Activated gamma-delta T cell (primary cell): ENCODE data around the gene VGLL2.

Experiments
- DNase-seq: peaks from one replicate; lab custom pipeline; 2025; lab: John Stamatoyannopoulos, UW

The VGLL2 gene

GRCh38 chr6:117269638-117270054, 4.3 kb downstream of the VGLL2 start:
- no peak for DNase-seq

DNA sequence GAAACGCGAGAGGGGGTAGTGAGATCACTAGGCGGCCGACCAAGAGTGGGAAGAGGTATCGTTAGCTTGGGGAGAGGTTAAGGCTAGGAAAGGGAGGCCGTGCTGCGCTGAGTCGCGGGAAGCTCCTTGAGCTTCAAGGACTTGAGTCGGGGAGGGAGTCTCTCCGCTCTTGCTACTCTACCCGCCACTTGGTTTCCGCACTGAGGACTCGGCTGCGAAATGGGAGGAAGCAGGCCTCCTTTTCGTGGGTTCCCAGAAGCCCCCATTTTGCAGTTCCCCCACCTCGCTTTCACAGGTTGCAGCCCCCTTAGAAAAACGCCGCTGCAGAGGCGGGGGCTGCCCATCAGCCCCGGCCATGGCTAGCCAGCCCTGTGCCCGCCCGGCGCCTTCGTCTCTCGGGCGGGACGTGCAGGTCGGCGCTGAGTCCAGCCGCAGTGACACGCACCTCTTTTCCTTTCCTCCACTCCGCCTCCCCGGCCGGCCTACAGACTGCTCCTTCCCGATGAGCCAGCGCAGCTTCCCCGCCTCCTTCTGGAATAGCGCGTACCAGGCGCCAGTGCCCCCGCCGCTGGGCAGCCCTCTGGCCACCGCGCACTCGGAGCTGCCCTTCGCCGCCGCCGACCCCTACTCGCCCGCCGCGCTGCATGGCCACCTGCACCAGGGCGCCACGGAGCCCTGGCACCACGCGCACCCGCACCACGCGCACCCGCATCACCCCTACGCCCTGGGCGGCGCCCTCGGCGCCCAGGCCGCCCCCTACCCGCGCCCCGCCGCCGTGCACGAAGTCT, 4.9 kb downstream of the VGLL2 start:
- no peak for DNase-seq

- no peak for DNase-seq
These were observed 5.6 kb downstream of the VGLL2 start for GRCh38 chr6:117270843-117271507.

- DNase-seq, result no peak
These were observed 6.9 kb downstream of the VGLL2 start for GRCh38 chr6:117272032-117272866.

- no peak for DNase-seq
These were observed 7.5 kb downstream of the VGLL2 start for GRCh38 chr6:117272891-117273290.

DNA sequence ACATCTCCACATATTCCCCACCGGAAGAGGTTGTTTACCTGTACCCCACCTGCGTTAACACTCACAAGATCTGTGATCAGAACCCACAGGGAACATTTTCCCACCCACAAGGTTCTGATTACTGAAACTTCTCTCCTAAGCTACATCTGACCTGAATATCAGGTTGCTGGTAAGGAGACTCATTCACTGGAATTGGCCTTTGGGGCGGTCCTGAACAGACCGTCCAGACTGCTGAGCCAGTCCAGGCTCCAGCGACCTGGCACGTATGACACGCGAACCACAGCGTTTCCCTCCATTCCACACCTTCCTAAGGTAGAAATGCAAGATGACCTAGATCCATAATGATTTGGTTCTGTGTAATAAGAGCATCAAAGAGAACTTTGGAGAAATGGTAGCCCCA, 9.8 kb downstream of the VGLL2 start:
- no peak for DNase-seq

DNA sequence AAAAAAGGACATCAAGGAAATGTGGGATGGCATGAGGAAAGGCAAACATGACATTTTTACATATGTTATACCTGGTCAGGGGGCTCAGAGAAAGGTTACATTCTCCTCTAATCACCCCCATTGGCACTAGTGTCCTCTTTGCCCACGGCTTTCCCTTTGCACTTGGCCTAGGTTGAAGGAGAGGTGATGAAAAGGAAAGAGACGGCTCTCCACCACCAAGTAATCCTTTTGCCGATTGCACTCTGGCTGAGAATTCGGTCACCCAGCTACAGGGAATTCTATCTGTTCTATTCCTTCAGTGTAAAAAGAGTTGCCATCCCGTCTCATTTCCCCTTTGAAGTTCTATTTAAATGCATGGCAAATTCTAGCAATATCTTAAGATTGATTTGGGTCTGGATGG, 10.4 kb downstream of the VGLL2 start:
- no peak for DNase-seq

DNA sequence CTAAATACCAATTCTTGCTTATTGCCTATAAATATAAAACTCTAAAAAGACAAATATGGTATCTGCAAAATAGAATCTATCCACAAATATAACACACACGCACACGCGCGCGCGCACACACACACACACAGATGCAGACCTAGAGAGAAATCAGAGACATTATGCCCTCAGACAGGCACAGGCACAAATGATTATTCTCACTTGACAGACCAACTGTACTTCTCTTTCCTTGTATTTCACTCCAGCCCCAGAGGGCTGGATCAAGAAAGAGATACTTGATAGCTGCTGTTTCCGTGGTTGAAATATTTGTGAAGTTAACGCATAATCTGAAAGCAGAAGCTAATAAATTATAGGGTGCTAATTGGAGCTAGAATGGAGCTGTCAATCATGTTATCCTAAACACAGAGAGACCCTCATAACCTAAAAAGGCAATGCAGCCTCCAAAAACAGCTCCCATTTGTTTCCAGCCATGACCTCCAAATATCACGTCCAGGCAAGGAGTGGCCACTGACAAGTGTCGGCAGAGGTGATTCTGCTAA, 11.5 kb downstream of the VGLL2 start:
- DNase-seq, result no peak

DNA sequence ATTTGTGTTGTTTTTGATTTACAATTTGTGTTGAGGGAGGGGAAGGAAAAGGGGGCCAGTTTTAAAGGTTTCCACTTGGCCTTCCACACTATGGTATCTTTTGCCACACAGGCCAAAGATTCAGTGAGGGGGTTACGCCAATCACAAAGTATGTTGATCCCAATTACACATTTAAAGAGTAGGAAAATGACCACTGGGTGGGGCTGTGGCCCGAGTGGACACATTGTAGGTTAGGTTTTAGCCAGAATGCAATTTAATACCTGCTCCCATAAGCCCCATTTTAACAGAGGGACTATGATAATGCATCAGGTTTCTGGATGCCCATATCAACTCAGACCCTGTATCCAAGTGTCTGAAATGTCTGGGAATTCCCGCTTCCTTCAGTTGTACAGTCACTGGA, 15.6 kb downstream of the VGLL2 start:
- no peak for DNase-seq

DNA sequence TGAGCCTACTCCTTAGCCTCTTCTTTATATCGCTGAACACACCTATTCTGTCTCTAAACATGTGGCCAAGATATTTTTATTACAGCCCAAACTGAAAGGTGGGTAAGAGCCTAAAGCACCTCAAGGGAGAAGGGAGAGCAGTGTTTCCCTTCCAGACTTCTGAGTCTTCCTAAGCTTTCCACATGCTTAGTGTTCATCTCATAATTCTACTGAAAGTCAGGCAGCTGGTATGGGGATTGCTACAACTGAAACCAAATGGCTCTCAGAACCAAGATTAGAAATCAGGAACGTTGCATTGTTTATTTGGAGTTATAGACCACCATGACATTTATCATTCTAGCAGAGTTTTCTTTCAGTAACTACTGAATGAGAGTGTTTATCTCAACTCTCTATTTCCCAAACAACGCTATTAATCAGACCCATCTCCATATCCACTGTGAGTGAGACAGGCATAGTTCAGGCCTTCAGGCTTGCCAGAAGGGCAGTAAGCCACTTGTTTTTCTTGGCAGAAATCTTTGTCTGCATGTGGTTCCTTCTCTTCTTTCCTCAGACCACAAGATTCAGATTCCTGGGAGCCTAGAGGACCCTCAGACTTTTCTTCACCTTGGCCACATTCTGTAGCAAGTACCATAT, 22.8 kb downstream of the VGLL2 start:
- DNase-seq, result no peak

DNA sequence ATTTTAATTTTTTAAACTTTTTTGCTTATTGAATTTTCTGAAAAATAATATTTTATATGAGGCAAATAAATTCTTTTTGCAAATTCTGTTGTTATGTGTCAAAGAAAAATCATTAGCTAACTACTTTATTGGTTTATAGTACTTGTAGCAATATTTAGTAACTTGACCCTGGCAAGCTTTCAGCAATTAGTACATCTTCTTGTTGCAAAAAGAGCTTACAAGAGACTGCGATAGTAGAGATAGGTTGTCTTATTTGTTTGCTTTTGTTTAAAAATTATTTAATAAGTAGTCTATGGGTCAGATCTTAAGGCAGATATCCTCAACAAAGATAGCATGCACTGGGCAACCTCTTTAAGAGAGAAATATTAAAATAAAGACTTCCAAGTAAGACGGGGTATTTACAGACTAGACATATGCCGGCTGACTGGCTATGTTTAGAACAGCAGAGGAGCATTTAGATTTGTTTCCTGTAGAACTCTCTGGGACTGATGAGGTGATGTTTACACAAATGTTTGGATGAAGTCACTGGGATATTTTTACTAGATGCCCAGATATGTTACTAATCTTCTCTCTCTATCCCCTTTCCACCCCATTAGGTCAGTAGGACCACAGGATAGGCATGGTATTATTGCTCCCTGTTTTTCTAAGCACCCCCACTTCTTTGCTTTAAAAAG, 25.0 kb downstream of the VGLL2 start:
- no peak for DNase-seq

DNA sequence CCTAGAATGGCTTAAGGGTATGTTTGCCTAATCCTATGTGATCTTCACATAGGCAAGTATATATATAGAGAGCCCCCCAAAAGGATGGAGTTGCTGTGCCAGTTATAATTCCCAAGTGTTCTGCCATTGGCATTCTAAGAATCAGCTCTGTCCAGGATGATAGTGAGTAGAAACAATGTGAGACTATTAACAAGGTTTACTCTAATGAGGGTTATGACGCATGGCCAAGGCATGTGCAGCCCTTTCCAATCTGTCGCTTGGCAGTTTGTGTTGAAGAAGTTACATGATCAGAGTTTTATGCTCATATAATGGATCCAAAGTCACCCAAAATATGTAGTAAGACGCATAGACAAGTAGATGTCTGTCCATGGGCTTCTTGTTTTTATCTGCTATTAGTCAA, 33.6 kb downstream of the VGLL2 start:
- DNase-seq, result no peak

DNA sequence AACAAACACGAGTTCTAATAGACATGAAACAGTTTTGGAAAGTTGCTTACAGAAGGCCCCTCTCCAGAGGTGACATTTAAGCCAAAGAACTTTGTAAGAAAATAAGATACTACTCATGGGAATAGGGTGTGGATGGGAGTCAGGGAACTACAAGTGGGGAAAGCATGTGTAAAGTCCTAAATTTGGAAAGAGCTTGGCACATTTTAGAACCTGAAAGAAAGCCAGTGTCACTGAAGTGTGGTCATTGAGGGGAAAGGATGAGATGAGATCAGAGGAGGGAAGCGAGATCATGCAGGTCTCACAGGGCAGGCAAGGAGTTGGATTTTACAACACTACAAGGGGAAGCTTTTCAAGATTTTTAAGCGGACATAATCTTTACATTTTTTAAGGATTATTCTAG, 38.0 kb downstream of the VGLL2 start:
- DNase-seq, result no peak

DNA sequence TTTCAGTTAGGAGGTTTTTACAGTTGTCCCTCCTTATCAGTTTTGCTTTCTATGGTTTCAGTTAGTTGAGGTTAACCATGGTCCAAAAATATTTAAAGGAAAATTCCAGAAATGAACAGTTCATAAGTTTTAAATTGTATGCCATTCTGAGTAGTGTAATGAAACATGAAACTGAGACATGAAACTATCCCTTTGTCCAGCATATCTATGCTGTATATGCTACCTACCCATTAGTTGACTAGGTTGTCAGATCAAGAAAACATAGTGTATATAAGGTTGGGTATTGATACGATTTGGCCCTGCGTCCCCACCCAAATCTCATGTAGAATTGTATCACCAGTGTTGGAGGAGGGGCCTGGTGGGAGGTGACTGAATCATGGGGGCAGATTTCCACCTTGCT, 39.1 kb downstream of the VGLL2 start:
- DNase-seq, result no peak

DNA sequence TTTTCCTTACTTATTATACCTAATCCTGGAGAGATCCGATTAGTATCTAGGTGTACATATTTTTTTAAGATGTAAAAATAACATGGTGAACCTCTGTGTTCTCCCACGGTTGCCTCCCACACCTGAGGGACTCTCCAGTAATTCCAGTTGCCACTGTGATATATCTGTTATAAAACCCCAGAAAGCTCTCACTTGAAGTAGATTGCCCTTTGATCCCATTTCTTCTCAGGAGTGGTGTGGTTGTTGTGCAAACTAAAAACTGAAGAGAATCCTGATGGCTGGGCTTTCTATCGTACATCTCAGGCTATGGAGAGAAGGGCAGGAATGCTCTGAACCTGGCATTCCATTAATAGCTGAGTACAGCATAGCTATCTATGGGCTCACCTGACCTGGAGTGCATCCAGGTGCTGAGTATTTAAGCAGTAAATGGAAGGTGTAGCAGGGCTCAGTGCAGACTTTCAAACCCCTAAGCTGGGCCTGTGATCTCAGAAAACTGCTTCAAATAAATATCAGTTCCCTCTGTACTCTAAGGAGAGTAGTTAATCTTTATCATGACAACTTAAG, 41.0 kb downstream of the VGLL2 start:
- no peak for DNase-seq

- DNase-seq, result no peak
These were observed 42.3 kb downstream of the VGLL2 start for GRCh38 chr6:117307655-117308054.

GRCh38 chr6:117309069-117309468, 43.7 kb downstream of the VGLL2 start:
- DNase-seq, result no peak

- no peak for DNase-seq
These were observed 44.3 kb downstream of the VGLL2 start for GRCh38 chr6:117309611-117310010.

DNA sequence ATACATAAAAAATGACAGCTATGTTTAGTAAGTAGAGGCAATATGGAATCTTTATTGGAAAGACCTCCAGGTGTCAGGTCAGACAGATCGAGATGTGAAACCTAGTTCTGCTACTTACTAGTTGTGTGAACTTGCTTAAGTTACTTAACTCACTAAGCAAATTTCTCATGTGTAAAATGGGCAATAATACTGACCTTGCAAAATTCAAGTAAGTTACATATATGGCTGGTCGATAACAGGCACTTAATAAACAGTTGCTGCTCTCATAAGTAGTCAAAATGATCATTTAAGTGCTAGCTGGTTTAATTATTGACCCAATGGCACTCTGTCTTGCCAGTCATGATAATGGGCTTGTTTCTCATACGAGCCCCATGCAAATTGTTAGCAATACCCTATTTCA, 46.0 kb downstream of the VGLL2 start:
- DNase-seq, result no peak

DNA sequence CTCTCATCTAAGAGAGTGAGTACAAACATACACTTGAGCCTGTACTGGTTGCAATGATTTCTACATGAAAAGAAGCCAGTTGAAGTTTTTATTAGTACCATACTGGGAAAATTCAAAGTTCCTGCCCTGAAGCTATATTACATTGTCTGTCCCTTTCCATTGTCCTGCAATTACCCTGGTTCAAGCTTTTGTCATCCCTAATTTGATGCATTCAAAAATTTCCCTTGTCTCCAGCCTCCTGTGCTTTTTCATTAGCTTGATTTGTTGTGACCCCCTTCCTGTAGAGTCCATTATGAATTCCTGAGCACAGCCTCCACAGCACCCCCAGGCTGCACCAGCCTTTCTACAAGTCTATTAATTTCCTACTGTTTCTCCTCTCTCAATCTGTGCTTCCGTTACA, 46.4 kb downstream of the VGLL2 start:
- DNase-seq, result no peak

- no peak for DNase-seq
These were observed 51.9 kb downstream of the VGLL2 start for GRCh38 chr6:117317261-117317660.
